ENCODE results near the gene GALNS. TPM values are rescaled to one million over a fixed set of nuclear protein-coding genes. Genes with fewer than 3 reads are reported as not detected.

Gene GALNS
- total and polyA plus RNA-seq, 4 donors: 6.8 to 20.6 (median 10.8) TPM

- Histone ChIP-seq H3K4me3 (ENCODE audit: low read depth in 1 of 3, low read length in 3 of 3) (peak overlapping the region in 1 of 3 donors; percentile 14), H3K9me3 (ENCODE audit: control insufficient read depth in 4 of 4, low read length in 3 of 4) (no peaks in the 10 kb centered on the region), H3K27me3 (ENCODE audit: control insufficient read depth in 4 of 4, insufficient read depth in 4 of 4, low read length in 3 of 4) (no peaks in the 10 kb centered on the region), H3K36me3 (ENCODE audit: control insufficient read depth in 4 of 4, insufficient read depth in 3 of 4, low read depth in 1 of 4, low read length in 3 of 4) (peaks cover 0 to 10% (median 2%) of the 10 kb centered on the region in 4 donors), H3K9ac (ENCODE audit: low read depth in 1 of 2, low read length in 2 of 2) (no peak overlapping the region), H3K4me1 (ENCODE audit: control insufficient read depth in 4 of 4, insufficient read depth in 4 of 4, low read length in 3 of 4) (peaks cover 13 to 57% (median 34%) of the 10 kb centered on the region in 4 donors), H3K27ac (ENCODE audit: low read depth in 1 of 2, low read length in 2 of 2) (peak overlapping the region; percentile 33 to 88)
- no peak for TF ChIP-seq RXRA (IDR thresholded peaks at IDR 0.05)
- TF ChIP-seq JUND (IDR thresholded peaks at IDR 0.05): no peak
- no peak for TF ChIP-seq HNF4G (IDR thresholded peaks at IDR 0.05)
- no peak for TF ChIP-seq REST (IDR thresholded peaks at IDR 0.05)
- WGBS: 80% methylated on average over 11 of the region's 11 CpGs
- no peak for DNase-seq (ENCODE audit: low spot score)
Measured at GRCh38 chr16:88879788-88880055, 23.0 kb upstream of the GALNS start.

DNA sequence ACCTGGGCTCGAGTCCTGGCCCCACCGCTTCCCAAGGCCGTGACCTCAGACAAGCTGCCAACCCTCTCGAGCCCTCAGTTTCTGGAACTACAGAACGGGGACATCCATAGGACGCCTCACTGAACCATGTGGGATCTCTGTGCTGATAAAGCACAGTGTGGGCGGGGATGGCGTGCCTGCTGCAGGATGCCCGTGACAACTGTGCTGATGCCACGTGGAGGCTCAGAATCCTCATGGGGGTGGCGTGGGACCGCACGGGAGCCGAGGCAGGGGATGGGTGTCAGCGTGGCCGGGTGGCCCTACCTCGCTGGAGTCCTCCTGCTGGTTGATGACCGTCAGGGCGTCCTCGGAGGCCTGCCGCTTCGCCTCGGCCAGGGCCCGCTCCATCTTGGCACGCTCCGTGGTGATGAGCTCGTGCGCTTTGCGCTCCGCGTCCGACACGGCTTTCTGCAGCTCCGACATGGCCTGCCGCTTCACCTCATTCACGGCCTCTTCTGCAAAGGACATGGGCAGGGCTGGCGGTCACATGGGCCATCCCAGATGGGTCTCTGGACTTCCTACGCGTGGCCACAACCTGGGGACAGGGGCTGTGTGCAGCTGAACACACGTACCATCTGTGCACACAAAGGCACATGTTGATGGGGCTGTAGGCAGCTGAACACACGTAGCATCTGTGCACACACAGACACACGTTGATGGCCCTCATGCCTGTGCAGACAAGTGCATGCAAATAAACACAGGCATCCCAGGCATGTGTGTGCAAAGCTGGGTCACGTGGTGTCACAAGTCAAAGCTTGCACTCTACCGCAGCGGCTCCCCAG, 22.4 kb upstream of the GALNS start:
- WGBS: 85% methylated on average over 45 of the region's 45 CpGs
- TF ChIP-seq ZBTB33 (IDR thresholded peaks at IDR 0.05) (no peak), JUND (IDR thresholded peaks at IDR 0.05) (no peak), RAD21 (IDR thresholded peaks at IDR 0.05) (no peak), REST (IDR thresholded peaks at IDR 0.05) (no peak)
- H3K9ac ChIP-seq (ENCODE audit: low read depth in 1 of 2, low read length in 2 of 2): no peak overlapping the region
- H3K9me3 ChIP-seq (ENCODE audit: control insufficient read depth in 4 of 4, low read length in 3 of 4): no peaks in the 10 kb centered on the region
- DNase-seq (ENCODE audit: low spot score): no peak
- no peaks in the 10 kb centered on the region for H3K27me3 ChIP-seq (ENCODE audit: control insufficient read depth in 4 of 4, insufficient read depth in 4 of 4, low read length in 3 of 4)
- peaks cover 0 to 10% (median 2%) of the 10 kb centered on the region in 4 donors for H3K36me3 ChIP-seq (ENCODE audit: control insufficient read depth in 4 of 4, insufficient read depth in 3 of 4, low read depth in 1 of 4, low read length in 3 of 4)
- H3K27ac ChIP-seq (ENCODE audit: low read depth in 1 of 2, low read length in 2 of 2): peak overlapping the region in 1 of 2 donors; percentile 33
- peaks cover 13 to 52% (median 32%) of the 10 kb centered on the region in 4 donors for H3K4me1 ChIP-seq (ENCODE audit: control insufficient read depth in 4 of 4, insufficient read depth in 4 of 4, low read length in 3 of 4)
- H3K4me3 ChIP-seq (ENCODE audit: low read depth in 1 of 3, low read length in 3 of 3): no peak overlapping the region
